Ishikawa (cell line): Measurements from ENCODE around the gene FIGLA.

Source experiments
- YY1 ChIP-seq: IDR thresholded peaks from 2 replicates; pipeline ENCODE4 v1.6.1; 2012; ENCODE audit warnings: low read depth
- TF ChIP-seq, protein P1 (sequence below): IDR thresholded peaks from 2 replicates; pipeline ENCODE4 v1.6.1; 2012

- TF ChIP-seq YY1: no peak
- TF ChIP-seq, protein P1, sequence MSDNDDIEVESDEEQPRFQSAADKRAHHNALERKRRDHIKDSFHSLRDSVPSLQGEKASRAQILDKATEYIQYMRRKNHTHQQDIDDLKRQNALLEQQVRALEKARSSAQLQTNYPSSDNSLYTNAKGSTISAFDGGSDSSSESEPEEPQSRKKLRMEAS: no peak
These were observed 36.4 kb upstream of the FIGLA start for GRCh38 chr2:70826696-70827350.
